GM23338 (cell line): Measurements from ENCODE around the gene MYO1D. TPM values are rescaled to one million over a fixed set of nuclear protein-coding genes. Genes with fewer than 3 reads are reported as not detected.

Experiments
- ATAC-seq: fragments of 200-7000 bp; cut with Tn5 transposase; 3 replicates; pipeline ENCODE4 v1.9.1; 2020
- DNase-seq: peaks from one replicate; pipeline ENCODE4 v3.0.0-alpha.2; 2015; ENCODE audit warnings: low spot score
- H2AFZ ChIP-seq: fragments of 200-600 bp; sonication (generic); 2 replicates; pipeline ENCODE4 v1.8.0; 2016; ENCODE audit warnings: antibody characterized with exemption, mild to moderate bottlenecking, moderate library complexity
- H3F3A ChIP-seq: fragments of 200-600 bp; sonication (generic); replicated peaks from 2 replicates; pipeline ENCODE4 v1.8.0; 2017; ENCODE audit warnings: antibody characterized with exemption, mixed run types, low read depth
- H3K27ac ChIP-seq: fragments of 200-600 bp; sonication (generic); 2 replicates; pipeline ENCODE4 v1.6.1; 2016; ENCODE audit warnings: low read depth
- H3K27me3 ChIP-seq: fragments of 200-600 bp; sonication (generic); 2 replicates; pipeline ENCODE4 v1.8.0; 2016; ENCODE audit warnings: mild to moderate bottlenecking, mixed run types, moderate library complexity; ENCODE audit not compliant: insufficient read depth
- H3K36me3 ChIP-seq: fragments of 200-600 bp; sonication (generic); 2 replicates; pipeline ENCODE4 v1.8.0; 2016; ENCODE audit warnings: mild to moderate bottlenecking; ENCODE audit not compliant: insufficient read depth
- H3K4me1 ChIP-seq: fragments of 200-600 bp; sonication (generic); 2 replicates; pipeline ENCODE4 v1.8.0; 2016; ENCODE audit warnings: mild to moderate bottlenecking, moderate library complexity; ENCODE audit not compliant: insufficient read depth
- H3K4me2 ChIP-seq: fragments of 200-600 bp; sonication (generic); 2 replicates; pipeline ENCODE4 v1.7.1; 2017; ENCODE audit warnings: mixed run types
- H3K4me3 ChIP-seq: fragments of 200-600 bp; sonication (generic); 2 replicates; pipeline ENCODE4 v1.6.1; 2016; ENCODE audit warnings: mixed run types
- H3K79me2 ChIP-seq: fragments of 200-600 bp; sonication (generic); replicated peaks from 2 replicates; pipeline ENCODE4 v1.8.0; 2017; ENCODE audit warnings: mild to moderate bottlenecking; ENCODE audit not compliant: insufficient read depth
- H3K9me2 ChIP-seq: fragments of 200-600 bp; sonication (generic); 2 replicates; pipeline ENCODE4 v1.8.0; 2017; ENCODE audit not compliant: insufficient read depth
- H4K20me1 ChIP-seq: fragments of 200-600 bp; sonication (generic); replicated peaks from 2 replicates; pipeline ENCODE4 v1.8.0; 2017; ENCODE audit warnings: mild to moderate bottlenecking; ENCODE audit not compliant: insufficient read depth
- H3K27ac Mint-ChIP-seq: 2 replicates; pipeline ENCODE4 v1.8.0; 2020; ENCODE audit warnings: inconsistent platforms, mild to moderate bottlenecking, moderate library complexity, mixed read lengths
- H3K27me3 Mint-ChIP-seq: 3 replicates; pipeline ENCODE4 v1.8.0; 2022; ENCODE audit warnings: low read depth, mild to moderate bottlenecking, moderate library complexity, mixed read lengths, inconsistent platforms; ENCODE audit not compliant: insufficient read depth, poor library complexity
- H3K36me3 Mint-ChIP-seq: 3 replicates; pipeline ENCODE4 v1.8.0; 2021; ENCODE audit warnings: low read depth, mild to moderate bottlenecking, inconsistent platforms, moderate library complexity, mixed read lengths
- H3K4me1 Mint-ChIP-seq: 3 replicates; pipeline ENCODE4 v1.8.0; 2020; ENCODE audit warnings: mild to moderate bottlenecking, inconsistent platforms, mixed read lengths
- H3K4me3 Mint-ChIP-seq: 3 replicates; pipeline ENCODE4 v1.8.0; 2021; ENCODE audit warnings: moderate library complexity, mild to moderate bottlenecking, inconsistent platforms, mixed read lengths
- H3K9me3 Mint-ChIP-seq: 3 replicates; pipeline ENCODE4 v1.8.0; 2020; ENCODE audit warnings: moderate library complexity, mild to moderate bottlenecking, inconsistent platforms, mixed read lengths
- CREB1 ChIP-seq: fragments of 250-450 bp; sonication (Bioruptor Pico); IDR thresholded peaks from 2 replicates; pipeline ENCODE4 v1.5.0; 2020; ENCODE audit warnings: low read depth, mild to moderate bottlenecking, moderate library complexity
- EZH2 ChIP-seq: fragments of 200-600 bp; sonication (generic); IDR thresholded peaks from one replicate; pipeline ENCODE4 v1.8.0; 2017; ENCODE audit warnings: antibody characterized with exemption, mild to moderate bottlenecking, low read depth; ENCODE audit not compliant: unreplicated experiment
- JUNB ChIP-seq: IDR thresholded peaks from one replicate; pipeline ENCODE4 v1.6.1; 2016; ENCODE audit warnings: antibody characterized with exemption; ENCODE audit not compliant: unreplicated experiment
- NANOG ChIP-seq: IDR thresholded peaks from 2 replicates; pipeline ENCODE4 v1.6.1; 2016; ENCODE audit warnings: antibody characterized with exemption, borderline replicate concordance
- ZNF114 ChIP-seq: fragments of 250-450 bp; sonication (Bioruptor Pico); IDR thresholded peaks from 2 replicates; pipeline ENCODE4 v1.5.0; 2020; ENCODE audit warnings: mild to moderate bottlenecking, moderate library complexity
- ZNF331 ChIP-seq: fragments of 250-450 bp; sonication (Bioruptor Pico); IDR thresholded peaks from 2 replicates; pipeline ENCODE4 v1.5.0; 2020; ENCODE audit warnings: low read depth, mild to moderate bottlenecking, moderate library complexity
- polyA plus RNA-seq: library from polyadenylated mRNA; unstranded; fragments of >200 nt; fragmentation: Nextera tagmentation; extraction: Ambion mirVana; gene quantifications from 2 replicates; pipeline ENCODE4 v1.2.1, GENCODE V29; 2016
- total RNA-seq: library from RNA; depleted of rRNA; stranded (reverse); fragments of >200 nt; shearing (Covaris generic); gene quantifications from 2 replicates; pipeline ENCODE4 v1.2.3, GENCODE V29; 2014
- TF ChIP-seq, protein P1 (sequence below): fragments of 250-450 bp; sonication (Bioruptor Pico); IDR thresholded peaks from 2 replicates; pipeline ENCODE4 v1.5.0; 2020; ENCODE audit warnings: mild to moderate bottlenecking, moderate library complexity
- TF ChIP-seq, protein P2 (sequence below): IDR thresholded peaks from 2 replicates; pipeline ENCODE4 v1.6.1; 2016; ENCODE audit warnings: antibody characterized with exemption

The MYO1D gene
- total and polyA plus RNA-seq, 2 experiments from 2014 or later: 8.6 to 28.6 TPM

DNA sequence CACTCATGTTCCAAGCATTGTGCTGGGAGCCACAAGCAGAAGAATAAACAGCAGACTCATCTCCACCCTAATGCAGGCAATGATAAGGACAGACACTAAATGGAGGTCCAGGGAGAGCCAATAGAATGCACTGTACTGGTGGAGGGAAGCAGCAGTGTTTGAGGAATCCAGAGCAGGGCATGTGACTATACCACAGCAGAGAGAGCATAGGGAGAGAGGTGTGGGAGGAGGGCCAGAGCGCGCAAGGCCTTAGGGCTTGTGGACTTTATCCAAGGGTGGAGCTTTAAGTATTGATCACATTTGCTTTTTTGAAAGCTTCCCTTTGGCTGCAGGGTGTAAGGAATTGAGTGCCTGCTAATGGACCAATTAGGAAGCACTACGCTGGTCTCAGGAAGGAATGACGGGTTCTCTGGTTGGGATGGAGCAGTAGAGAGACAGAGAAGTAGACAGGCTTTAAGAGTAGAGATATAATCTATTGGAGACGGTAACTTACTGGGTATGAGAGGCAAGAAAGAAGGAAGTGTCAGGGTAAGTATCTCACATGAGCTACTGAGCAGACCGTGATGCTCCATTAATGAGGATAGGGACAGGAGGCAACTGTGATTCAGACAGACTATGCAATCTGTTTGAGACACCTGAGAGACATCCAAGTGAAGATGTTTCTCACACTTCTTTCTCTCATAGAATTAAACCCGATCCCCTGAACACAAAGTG is 82.2 kb downstream of the MYO1D start (continued):
- TF ChIP-seq, protein P1, sequence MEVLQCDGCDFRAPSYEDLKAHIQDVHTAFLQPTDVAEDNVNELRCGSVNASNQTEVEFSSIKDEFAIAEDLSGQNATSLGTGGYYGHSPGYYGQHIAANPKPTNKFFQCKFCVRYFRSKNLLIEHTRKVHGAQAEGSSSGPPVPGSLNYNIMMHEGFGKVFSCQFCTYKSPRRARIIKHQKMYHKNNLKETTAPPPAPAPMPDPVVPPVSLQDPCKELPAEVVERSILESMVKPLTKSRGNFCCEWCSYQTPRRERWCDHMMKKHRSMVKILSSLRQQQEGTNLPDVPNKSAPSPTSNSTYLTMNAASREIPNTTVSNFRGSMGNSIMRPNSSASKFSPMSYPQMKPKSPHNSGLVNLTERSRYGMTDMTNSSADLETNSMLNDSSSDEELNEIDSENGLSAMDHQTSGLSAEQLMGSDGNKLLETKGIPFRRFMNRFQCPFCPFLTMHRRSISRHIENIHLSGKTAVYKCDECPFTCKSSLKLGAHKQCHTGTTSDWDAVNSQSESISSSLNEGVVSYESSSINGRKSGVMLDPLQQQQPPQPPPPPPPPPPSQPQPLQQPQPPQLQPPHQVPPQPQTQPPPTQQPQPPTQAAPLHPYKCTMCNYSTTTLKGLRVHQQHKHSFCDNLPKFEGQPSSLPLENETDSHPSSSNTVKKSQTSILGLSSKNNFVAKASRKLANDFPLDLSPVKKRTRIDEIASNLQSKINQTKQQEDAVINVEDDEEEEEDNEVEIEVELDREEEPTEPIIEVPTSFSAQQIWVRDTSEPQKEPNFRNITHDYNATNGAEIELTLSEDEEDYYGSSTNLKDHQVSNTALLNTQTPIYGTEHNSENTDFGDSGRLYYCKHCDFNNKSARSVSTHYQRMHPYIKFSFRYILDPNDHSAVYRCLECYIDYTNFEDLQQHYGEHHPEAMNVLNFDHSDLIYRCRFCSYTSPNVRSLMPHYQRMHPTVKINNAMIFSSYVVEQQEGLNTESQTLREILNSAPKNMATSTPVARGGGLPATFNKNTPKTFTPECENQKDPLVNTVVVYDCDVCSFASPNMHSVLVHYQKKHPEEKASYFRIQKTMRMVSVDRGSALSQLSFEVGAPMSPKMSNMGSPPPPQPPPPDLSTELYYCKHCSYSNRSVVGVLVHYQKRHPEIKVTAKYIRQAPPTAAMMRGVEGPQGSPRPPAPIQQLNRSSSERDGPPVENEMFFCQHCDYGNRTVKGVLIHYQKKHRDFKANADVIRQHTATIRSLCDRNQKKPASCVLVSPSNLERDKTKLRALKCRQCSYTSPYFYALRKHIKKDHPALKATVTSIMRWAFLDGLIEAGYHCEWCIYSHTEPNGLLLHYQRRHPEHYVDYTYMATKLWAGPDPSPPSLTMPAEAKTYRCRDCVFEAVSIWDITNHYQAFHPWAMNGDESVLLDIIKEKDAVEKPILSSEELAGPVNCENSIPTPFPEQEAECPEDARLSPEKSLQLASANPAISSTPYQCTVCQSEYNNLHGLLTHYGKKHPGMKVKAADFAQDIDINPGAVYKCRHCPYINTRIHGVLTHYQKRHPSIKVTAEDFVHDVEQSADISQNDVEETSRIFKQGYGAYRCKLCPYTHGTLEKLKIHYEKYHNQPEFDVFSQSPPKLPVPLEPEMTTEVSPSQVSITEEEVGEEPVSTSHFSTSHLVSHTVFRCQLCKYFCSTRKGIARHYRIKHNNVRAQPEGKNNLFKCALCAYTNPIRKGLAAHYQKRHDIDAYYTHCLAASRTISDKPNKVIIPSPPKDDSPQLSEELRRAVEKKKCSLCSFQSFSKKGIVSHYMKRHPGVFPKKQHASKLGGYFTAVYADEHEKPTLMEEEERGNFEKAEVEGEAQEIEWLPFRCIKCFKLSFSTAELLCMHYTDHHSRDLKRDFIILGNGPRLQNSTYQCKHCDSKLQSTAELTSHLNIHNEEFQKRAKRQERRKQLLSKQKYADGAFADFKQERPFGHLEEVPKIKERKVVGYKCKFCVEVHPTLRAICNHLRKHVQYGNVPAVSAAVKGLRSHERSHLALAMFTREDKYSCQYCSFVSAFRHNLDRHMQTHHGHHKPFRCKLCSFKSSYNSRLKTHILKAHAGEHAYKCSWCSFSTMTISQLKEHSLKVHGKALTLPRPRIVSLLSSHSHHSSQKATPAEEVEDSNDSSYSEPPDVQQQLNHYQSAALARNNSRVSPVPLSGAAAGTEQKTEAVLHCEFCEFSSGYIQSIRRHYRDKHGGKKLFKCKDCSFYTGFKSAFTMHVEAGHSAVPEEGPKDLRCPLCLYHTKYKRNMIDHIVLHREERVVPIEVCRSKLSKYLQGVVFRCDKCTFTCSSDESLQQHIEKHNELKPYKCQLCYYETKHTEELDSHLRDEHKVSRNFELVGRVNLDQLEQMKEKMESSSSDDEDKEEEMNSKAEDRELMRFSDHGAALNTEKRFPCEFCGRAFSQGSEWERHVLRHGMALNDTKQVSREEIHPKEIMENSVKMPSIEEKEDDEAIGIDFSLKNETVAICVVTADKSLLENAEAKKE: no peak
- TF ChIP-seq, protein P2, sequence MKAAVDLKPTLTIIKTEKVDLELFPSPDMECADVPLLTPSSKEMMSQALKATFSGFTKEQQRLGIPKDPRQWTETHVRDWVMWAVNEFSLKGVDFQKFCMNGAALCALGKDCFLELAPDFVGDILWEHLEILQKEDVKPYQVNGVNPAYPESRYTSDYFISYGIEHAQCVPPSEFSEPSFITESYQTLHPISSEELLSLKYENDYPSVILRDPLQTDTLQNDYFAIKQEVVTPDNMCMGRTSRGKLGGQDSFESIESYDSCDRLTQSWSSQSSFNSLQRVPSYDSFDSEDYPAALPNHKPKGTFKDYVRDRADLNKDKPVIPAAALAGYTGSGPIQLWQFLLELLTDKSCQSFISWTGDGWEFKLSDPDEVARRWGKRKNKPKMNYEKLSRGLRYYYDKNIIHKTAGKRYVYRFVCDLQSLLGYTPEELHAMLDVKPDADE: no peak
- no peak for TF ChIP-seq ZNF114 (CRISPR knock-in tag)

- H3K27me3 Mint-ChIP-seq: peaks cover 2% of the 10 kb centered on the region
- H3K9me3 Mint-ChIP-seq: no peaks in the 10 kb centered on the region
- Histone ChIP-seq H3K9me2 (no peaks in the 10 kb centered on the region), H3K4me1 (0 out of 2 replicates have a peak, but pooled peaks cover 5% of the 10 kb centered on the region), H3K36me3 (no peaks in the 10 kb centered on the region), H3K4me2 (no peak overlapping the region), H3K27me3 (no peaks in the 10 kb centered on the region), H3F3A (no peaks in the 10 kb centered on the region), H3K79me2 (no peaks in the 10 kb centered on the region), H2AFZ (no peak overlapping the region), H4K20me1 (no peaks in the 10 kb centered on the region), H3K27ac (no peak overlapping the region), H3K4me3 (no peak overlapping the region)
- no peaks in the 10 kb centered on the region for H3K36me3 Mint-ChIP-seq
- H3K4me1 Mint-ChIP-seq: peaks cover 12% of the 10 kb centered on the region
- DNase-seq (no peak), ATAC-seq (no peak)
- H3K27ac Mint-ChIP-seq: no peak overlapping the region
- no peak overlapping the region for H3K4me3 Mint-ChIP-seq
- TF ChIP-seq NANOG: no peak
- no peak for TF ChIP-seq JUNB
- TF ChIP-seq CREB1 (CRISPR knock-in tag): no peak
- TF ChIP-seq ZNF331 (CRISPR knock-in tag): no peak
- TF ChIP-seq, protein P1: no peak
- TF ChIP-seq EZH2: no peak
Measured at GRCh38 chr17:32793841-32794240, 83.1 kb downstream of the MYO1D start.
